Uterus (tissue), 4 donors: Measurements from ENCODE around the gene LHFPL4. TPM values are rescaled to one million over a fixed set of nuclear protein-coding genes. Genes with fewer than 3 reads are reported as not detected.

Source experiments
- DNase-seq, 2 donors: peaks; one replicate each; pipeline ENCODE4 v3.0.0-alpha.2; 2019 to 2020
- H3K27ac ChIP-seq, 2 donors: fragments of 200-600 bp; sonication (generic); 1 replicate in 1 of 2; 2 replicates in 1 of 2; pipeline ENCODE4 v1.5.1; 2016 to 2018
- H3K27me3 ChIP-seq, 2 donors: fragments of 200-600 bp; sonication (generic); one replicate each; pipeline ENCODE4 v1.5.1; 2018 to 2019; ENCODE audit warnings: control low read depth in 1 of 2
- H3K36me3 ChIP-seq, 2 donors: fragments of 200-600 bp; sonication (generic); one replicate each; pipeline ENCODE4 v1.5.1; 2019; ENCODE audit warnings: control low read depth in 1 of 2
- H3K4me1 ChIP-seq, 2 donors: fragments of 200-600 bp; sonication (generic); one replicate each; pipeline ENCODE4 v1.5.1; 2018 to 2019; ENCODE audit warnings: control low read depth in 1 of 2
- H3K4me3 ChIP-seq, 2 donors: fragments of 200-600 bp; sonication (generic); 1 replicate in 1 of 2; 2 replicates in 1 of 2; pipeline ENCODE4 v1.5.1; 2018 to 2019; ENCODE audit warnings: mild to moderate bottlenecking in 1 of 2
- H3K9me3 ChIP-seq, 2 donors: fragments of 200-600 bp; sonication (generic); one replicate each; pipeline ENCODE4 v1.5.1; 2019; ENCODE audit warnings: control low read depth in 1 of 2
- POLR2A ChIP-seq, 2 donors: fragments of 450-650 bp; IDR thresholded peaks; one replicate each; pipeline ENCODE4 v1.6.1; 2016; ENCODE audit warnings: antibody characterized with exemption in 2 of 2, mild to moderate bottlenecking in 1 of 2, moderate library complexity in 1 of 2
- intact Hi-C: fragments of 100-400 bp; cut with DNase I; formaldehyde crosslinking; loops from one replicate; pipeline ENCODE4 v1.15.1; 2023; ENCODE audit warnings: low total_unique reads
- total RNA-seq, 4 donors: library from RNA; depleted of rRNA in 3 of 4; stranded (reverse); fragments of >200 nt in 3 of 4; gene quantifications; one replicate each; pipeline versions ENCODE4 v1.1.0 to v1.2.4, GENCODE V29; 2014 to 2023
- TF ChIP-seq, protein P1 (sequence below), 4 experiments: fragments of 200-600 bp in 2 of 4; fragments of 450-650 bp in 2 of 4; sonication (generic) in 2 of 4; IDR thresholded peaks; one replicate each; pipeline ENCODE4 v1.5.1; 2016 to 2019; ENCODE audit warnings: antibody characterized with exemption in 4 of 4, mild to moderate bottlenecking in 2 of 4, moderate library complexity in 1 of 4
- donor health status: DM: yes; HTN: yes; CAD: no.

LHFPL4 gene
- total RNA-seq, 4 donors from 2014 or later, result 0.14 TPM; not detected in 3

DNA sequence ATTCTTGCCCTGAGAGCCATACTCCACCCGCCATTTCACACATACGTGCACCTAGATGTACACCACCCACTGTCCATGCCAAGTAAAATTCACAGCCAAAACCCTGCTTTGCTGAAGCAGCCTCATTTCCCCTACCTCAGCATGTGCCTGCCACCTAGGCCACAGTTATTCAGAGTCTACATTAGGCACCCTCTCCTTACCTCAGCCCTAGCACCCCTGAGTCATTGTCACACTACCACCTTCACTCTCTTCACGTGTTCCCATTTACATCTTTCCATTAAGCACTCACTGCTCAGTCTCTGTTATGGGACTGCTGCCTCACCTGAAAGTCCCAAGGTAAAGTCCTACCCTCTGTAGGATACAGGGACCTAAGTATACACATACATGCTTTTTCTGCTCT, 86.2 kb downstream of the LHFPL4 start:
- no peak overlapping the region for H3K4me3 ChIP-seq
- H3K4me1 ChIP-seq, result no peaks in the 10 kb centered on the region
- no peaks in the 10 kb centered on the region for H3K9me3 ChIP-seq
- TF ChIP-seq, protein P1, sequence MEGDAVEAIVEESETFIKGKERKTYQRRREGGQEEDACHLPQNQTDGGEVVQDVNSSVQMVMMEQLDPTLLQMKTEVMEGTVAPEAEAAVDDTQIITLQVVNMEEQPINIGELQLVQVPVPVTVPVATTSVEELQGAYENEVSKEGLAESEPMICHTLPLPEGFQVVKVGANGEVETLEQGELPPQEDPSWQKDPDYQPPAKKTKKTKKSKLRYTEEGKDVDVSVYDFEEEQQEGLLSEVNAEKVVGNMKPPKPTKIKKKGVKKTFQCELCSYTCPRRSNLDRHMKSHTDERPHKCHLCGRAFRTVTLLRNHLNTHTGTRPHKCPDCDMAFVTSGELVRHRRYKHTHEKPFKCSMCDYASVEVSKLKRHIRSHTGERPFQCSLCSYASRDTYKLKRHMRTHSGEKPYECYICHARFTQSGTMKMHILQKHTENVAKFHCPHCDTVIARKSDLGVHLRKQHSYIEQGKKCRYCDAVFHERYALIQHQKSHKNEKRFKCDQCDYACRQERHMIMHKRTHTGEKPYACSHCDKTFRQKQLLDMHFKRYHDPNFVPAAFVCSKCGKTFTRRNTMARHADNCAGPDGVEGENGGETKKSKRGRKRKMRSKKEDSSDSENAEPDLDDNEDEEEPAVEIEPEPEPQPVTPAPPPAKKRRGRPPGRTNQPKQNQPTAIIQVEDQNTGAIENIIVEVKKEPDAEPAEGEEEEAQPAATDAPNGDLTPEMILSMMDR (IDR thresholded peaks at IDR 0.05), result no peak
- no peak for TF ChIP-seq POLR2A (IDR thresholded peaks at IDR 0.05)
- intact Hi-C loops, result no loop called here
- no peak overlapping the region for H3K27ac ChIP-seq
- no peaks in the 10 kb centered on the region for H3K27me3 ChIP-seq
- no peak for DNase-seq
- H3K36me3 ChIP-seq, result no peaks in the 10 kb centered on the region

DNA sequence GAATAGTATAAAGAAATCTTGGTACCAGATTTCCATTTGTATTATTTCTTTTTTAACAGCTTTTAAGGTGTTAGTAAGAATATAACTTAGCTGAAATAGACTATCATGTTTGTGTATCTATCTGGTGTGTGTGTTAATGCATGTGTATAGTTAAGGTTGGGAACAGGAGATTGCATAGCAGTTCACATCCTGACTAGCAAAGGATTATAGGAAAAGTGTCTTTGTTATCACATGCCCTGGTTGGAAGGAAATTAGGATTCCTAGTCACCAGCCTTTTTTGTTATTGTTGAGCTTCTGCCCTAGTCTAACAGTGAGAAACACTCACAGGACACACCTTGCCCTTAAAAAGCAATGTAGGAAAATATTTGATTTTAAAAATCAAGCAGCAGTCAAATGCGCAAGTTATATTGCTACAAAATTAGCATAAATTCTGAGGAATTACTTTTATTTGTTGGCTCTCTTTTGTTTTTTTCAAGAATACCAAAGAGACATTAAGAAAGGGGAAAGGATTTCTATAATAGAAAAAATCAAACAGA, 98.0 kb downstream of the LHFPL4 start:
- no peak for TF ChIP-seq POLR2A (IDR thresholded peaks at IDR 0.05)
- H3K36me3 ChIP-seq, result no peaks in the 10 kb centered on the region

DNA sequence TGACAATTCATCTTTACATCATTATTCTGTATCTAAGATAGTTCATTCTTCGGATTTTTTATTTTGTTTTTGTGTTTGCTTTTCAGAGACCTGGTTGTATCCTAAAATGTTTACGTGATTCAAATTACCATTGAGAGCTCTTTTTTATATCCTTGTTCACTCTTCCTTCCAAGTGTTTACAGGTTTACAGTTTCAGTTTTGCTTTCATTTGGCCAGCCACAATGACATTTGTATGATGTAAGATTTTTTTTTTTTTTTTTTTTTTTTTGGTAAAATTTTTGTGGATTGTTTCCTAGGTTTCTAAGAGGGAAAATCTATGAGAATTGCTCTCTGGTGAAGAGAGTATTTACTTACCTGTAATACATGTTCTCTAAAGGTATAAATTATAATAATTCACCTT, 101.2 kb downstream of the LHFPL4 start:
- TF ChIP-seq, protein P1 (IDR thresholded peaks at IDR 0.05), result no peak
- no peak for TF ChIP-seq POLR2A (IDR thresholded peaks at IDR 0.05)
- no peak overlapping the region for H3K4me3 ChIP-seq
- H3K36me3 ChIP-seq, result no peaks in the 10 kb centered on the region
- no peak overlapping the region for H3K27ac ChIP-seq
- no peaks in the 10 kb centered on the region for H3K4me1 ChIP-seq
- intact Hi-C loops, result no loop called here
- no peaks in the 10 kb centered on the region for H3K27me3 ChIP-seq
- H3K9me3 ChIP-seq, result no peaks in the 10 kb centered on the region
- DNase-seq, result no peak

More for the DNA sequence above, 98.0 kb downstream of the LHFPL4 start:
- Histone ChIP-seq H3K9me3 (no peaks in the 10 kb centered on the region), H3K4me3 (no peak overlapping the region), H3K27me3 (no peaks in the 10 kb centered on the region), H3K27ac (no peak overlapping the region), H3K4me1 (no peaks in the 10 kb centered on the region)
- intact Hi-C loops, result no loop called here
- no peak for DNase-seq

DNA sequence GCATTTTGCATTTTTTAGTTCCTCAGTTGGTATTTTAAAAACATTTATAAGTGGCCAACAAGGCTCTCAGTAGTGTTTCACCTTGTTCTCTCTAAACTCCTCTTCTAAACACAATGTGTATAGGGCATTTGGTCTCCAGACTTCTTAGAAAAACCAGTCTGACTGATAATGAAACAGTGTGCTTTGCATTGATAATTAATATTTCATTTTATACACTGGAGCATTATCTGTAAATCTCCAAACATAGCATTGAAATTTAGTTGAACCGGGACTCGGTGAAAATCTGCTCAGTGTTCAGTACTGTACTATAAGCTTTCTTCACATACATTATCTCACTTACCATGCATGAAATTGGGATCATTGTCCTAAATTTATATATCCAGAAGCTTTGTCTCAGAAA, 102.6 kb downstream of the LHFPL4 start:
- DNase-seq, result no peak
- Histone ChIP-seq H3K4me1 (no peaks in the 10 kb centered on the region), H3K4me3 (no peak overlapping the region), H3K27me3 (no peaks in the 10 kb centered on the region), H3K36me3 (no peaks in the 10 kb centered on the region), H3K27ac (no peak overlapping the region), H3K9me3 (no peaks in the 10 kb centered on the region)
- intact Hi-C loops, result no loop called here
- TF ChIP-seq POLR2A (IDR thresholded peaks at IDR 0.05), result no peak
- TF ChIP-seq, protein P1 (IDR thresholded peaks at IDR 0.05), result no peak

DNA sequence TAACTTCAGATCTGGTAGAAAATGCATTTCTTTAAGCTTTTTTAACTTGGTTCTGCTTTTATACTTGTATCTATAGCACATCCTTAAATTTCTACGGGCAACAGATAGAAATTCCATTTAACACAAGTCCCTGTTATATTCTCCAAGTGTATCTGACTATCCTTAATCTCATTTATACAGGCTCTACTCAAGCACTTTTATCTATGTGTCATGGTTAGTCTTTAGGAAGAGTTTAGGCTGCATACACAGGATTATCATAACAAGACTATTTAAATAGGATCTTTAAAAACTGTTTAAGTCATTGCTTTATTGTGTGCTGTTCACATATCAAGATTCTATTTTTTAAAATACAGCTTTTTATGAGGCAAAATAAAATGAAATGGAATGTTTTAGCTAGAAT, 103.5 kb downstream of the LHFPL4 start:
- no peaks in the 10 kb centered on the region for H3K4me1 ChIP-seq
- H3K9me3 ChIP-seq, result no peaks in the 10 kb centered on the region
- H3K27me3 ChIP-seq, result no peaks in the 10 kb centered on the region
- H3K4me3 ChIP-seq, result no peak overlapping the region
- TF ChIP-seq, protein P1 (IDR thresholded peaks at IDR 0.05), result no peak
- no peak for TF ChIP-seq POLR2A (IDR thresholded peaks at IDR 0.05)
- no peaks in the 10 kb centered on the region for H3K36me3 ChIP-seq
- no peak for DNase-seq
- H3K27ac ChIP-seq, result no peak overlapping the region
- intact Hi-C loops, result no loop called here

DNA sequence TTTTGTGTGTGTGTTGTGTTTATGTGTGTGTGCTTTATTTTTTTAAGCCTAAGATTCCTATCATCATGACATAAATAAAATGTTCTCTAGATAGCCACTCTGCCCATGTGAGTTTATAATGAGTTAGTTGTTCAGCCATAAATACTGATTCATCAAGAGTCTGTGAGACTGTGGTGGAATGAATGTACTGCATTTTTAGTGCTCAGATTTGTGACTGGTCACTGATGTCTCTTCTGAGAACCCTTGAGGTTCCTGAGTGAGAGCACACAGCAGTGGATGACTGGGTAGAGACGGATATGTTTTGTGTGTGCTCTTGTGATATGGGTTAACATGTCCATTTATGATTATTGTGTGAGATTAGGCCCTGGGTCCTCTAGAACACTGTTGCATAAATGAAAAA, 105.0 kb downstream of the LHFPL4 start:
- TF ChIP-seq POLR2A (IDR thresholded peaks at IDR 0.05), result no peak
- TF ChIP-seq, protein P1 (IDR thresholded peaks at IDR 0.05), result no peak
- H3K4me1 ChIP-seq, result no peaks in the 10 kb centered on the region
- H3K9me3 ChIP-seq, result no peaks in the 10 kb centered on the region
- no peaks in the 10 kb centered on the region for H3K27me3 ChIP-seq
- no peaks in the 10 kb centered on the region for H3K36me3 ChIP-seq
- intact Hi-C loops, result no loop called here
- H3K4me3 ChIP-seq, result no peak overlapping the region
- H3K27ac ChIP-seq, result no peak overlapping the region
- no peak for DNase-seq
